Spinal cord (tissue), 10 donors: ENCODE results near the gene MPV17L2. TPM values are rescaled to one million over a fixed set of nuclear protein-coding genes. Genes with fewer than 3 reads are reported as not detected.
A peak's percentile ranks its signal among the peaks of the same experiment; 100 is the strongest.
"Not testable (repeated sequence)": the region's sequence is repeated elsewhere in the genome, so short reads cannot be mapped to it uniquely, and the experiment has no call there.

Experiments used
- DNase-seq, 6 donors: peaks; one replicate each; pipeline versions ENCODE4 v3.0.0 to v3.0.0-alpha.2; 2013 to 2015; ENCODE audit warnings: low spot score in 6 of 6, low read depth in 4 of 6
- H3K27ac ChIP-seq: one replicate; pipeline ENCODE4 v1.5.1; 2013; ENCODE audit warnings: low read depth, low read length, control low read depth
- H3K27me3 ChIP-seq: one replicate; pipeline ENCODE4 v1.6.1; 2013; ENCODE audit warnings: low read length; ENCODE audit not compliant: control insufficient read depth, insufficient read depth
- H3K36me3 ChIP-seq: one replicate; pipeline ENCODE4 v1.6.1; 2013; ENCODE audit warnings: low read length; ENCODE audit not compliant: control insufficient read depth, insufficient read depth
- H3K4me1 ChIP-seq: one replicate; pipeline ENCODE4 v1.6.1; 2013; ENCODE audit warnings: low read length; ENCODE audit not compliant: control insufficient read depth, insufficient read depth
- H3K4me3 ChIP-seq: one replicate; pipeline ENCODE4 v1.5.1; 2013; ENCODE audit warnings: low read depth, low read length, control low read depth
- H3K9me3 ChIP-seq: one replicate; pipeline ENCODE4 v1.6.1; 2013; ENCODE audit warnings: low read length; ENCODE audit not compliant: control insufficient read depth, insufficient read depth
- WGBS: methylation state at CpG from one replicate; pipeline ENCODE4 v1.1.5; 2013; ENCODE audit warnings: missing lambda C conversion rate; ENCODE audit not compliant: insufficient coverage; 5-methylcytosine and 5-hydroxymethylcytosine counted together
- polyA plus RNA-seq, 2 donors: library from polyadenylated mRNA; unstranded; fragments of 120-200 nt; gene quantifications; one replicate each; pipeline ENCODE4 v1.2.1, GENCODE V29; 2013; ENCODE audit not compliant: insufficient read length in 2 of 2
- total RNA-seq, 2 donors: library from RNA; depleted of rRNA in 1 of 2; stranded (reverse); fragments of 120-200 nt in 1 of 2; fragments of >200 nt in 1 of 2; gene quantifications; one replicate each; pipeline versions ENCODE4 v1.2.3 to v1.2.4, GENCODE V29; 2013 to 2014
- donor health status: healthy.

The MPV17L2 gene
- total and polyA plus RNA-seq, 4 donors: 4.7 to 14.7 (median 12.1) TPM

DNA sequence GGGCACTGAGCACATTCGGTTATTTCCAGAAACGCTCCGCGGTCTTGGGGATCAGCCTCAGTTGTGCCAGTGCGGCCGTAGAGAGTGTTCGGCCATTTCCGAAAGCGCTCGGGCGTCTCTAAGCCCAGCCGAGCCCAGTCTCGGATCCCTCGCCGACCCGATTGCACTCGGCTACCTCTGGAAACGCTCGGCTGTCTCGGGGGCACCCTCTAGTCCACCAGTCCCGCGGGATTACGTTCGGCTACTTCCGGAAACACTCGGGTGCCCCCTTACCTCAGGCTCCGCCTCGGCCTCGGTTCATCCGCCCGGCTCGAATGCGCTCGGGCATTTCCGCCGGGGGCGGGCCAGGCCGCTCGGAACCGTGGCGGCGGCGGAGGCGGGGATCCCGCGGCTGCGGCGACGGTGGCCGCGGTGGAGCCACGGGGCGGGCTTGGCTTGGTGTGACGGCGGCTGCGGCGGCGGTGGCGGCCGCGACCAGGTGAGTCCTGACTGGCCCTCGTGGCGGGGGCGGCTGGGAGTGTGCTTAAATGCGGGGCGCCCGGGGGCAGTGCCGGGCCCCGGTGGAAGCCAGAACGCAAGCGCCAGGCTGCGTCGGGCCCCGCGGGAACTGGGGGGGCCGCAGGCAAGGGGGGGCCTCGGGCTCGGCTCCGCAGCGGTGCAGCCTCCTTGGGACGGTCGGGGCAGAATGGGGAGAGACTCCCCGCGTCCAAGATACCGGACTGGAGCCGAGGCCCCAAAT lies 40.0 kb upstream of the MPV17L2 start, which contains the start of gene PIK3R2:
Gene PIK3R2, plus strand, starts transcription at position 347 of the 739 bp plus-strand sequence. CDS start 2,717 bp downstream, outside the sequence.
- Histone ChIP-seq H3K27ac (peak within 1 kb of the TSS; percentile 98), H3K4me3 (peak within 1 kb of the TSS; percentile 88), H3K36me3 (peaks cover 56% of the 10 kb centered on the region), H3K4me1 (peaks cover 56% of the 10 kb centered on the region), H3K9me3 (no peaks in the 10 kb centered on the region), H3K27me3 (no peaks in the 10 kb centered on the region)
- DNase-seq: peak; percentile 99 to 100 (median 100)
- under 1% methylated on average over 86 of the region's 86 CpGs for WGBS

DNA sequence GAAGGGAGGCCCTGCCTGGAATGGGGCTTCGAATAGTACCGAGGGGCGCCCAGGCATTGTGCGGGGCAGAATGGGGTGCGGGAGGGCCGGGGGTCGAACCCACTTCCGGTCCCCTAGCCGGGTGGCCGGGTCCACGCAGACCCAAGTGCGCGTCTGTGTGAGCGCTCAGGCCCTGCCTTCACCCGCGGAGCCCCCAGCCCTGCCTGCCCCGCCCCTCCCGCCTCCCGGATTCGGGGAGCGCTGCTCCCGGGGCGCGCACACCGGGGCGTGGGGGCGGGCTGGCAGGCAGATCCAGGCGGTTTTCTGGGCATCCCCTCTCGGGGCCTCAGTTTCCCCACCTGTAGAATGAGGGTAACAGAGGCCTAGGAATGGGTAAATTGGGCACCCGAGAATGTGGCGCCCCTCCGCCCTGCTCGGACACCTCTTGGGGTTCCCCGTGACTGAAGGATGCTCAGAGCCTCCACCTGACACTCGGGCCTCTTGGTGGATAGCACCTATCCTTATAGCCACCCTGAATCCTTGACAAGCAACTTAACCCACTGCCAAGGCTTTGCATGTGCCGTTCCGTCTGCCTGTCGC lies 39.4 kb upstream of the MPV17L2 start:
- peaks cover 63% of the 10 kb centered on the region for H3K4me1 ChIP-seq
- H3K27me3 ChIP-seq: no peaks in the 10 kb centered on the region
- peak in 1 of 6 donors; percentile 34 for DNase-seq
- H3K9me3 ChIP-seq: no peaks in the 10 kb centered on the region
- 3% methylated on average over 38 of the region's 38 CpGs for WGBS
- H3K4me3 ChIP-seq: peak overlapping the region; percentile 88
- peaks cover 50% of the 10 kb centered on the region for H3K36me3 ChIP-seq
- peak overlapping the region; percentile 67 for H3K27ac ChIP-seq

GRCh38 chr19:18155095-18156087 lies 37.6 kb upstream of the MPV17L2 start:
- H3K27ac ChIP-seq: no peak overlapping the region
- peaks cover 67% of the 10 kb centered on the region for H3K4me1 ChIP-seq
- 97% methylated on average over 37 of the region's 43 CpGs for WGBS

GRCh38 chr19:18156268-18156667 lies 36.8 kb upstream of the MPV17L2 start:
- Histone ChIP-seq H3K27ac (peak overlapping the region; percentile 87), H3K9me3 (no peaks in the 10 kb centered on the region), H3K4me1 (peaks cover 70% of the 10 kb centered on the region), H3K36me3 (peaks cover 48% of the 10 kb centered on the region), H3K4me3 (no peak overlapping the region), H3K27me3 (no peaks in the 10 kb centered on the region)
- 85% methylated on average over 5 of the region's 6 CpGs for WGBS
- peak in 1 of 6 donors; percentile 21 for DNase-seq

More at GRCh38 chr19:18155095-18156087, 37.6 kb upstream of the MPV17L2 start:
- no peak for DNase-seq
- Histone ChIP-seq H3K4me3 (no peak overlapping the region), H3K9me3 (no peaks in the 10 kb centered on the region), H3K27me3 (no peaks in the 10 kb centered on the region), H3K36me3 (peaks cover 46% of the 10 kb centered on the region)

GRCh38 chr19:18156841-18157464 lies 36.1 kb upstream of the MPV17L2 start:
- Histone ChIP-seq H3K4me1 (peaks cover 69% of the 10 kb centered on the region), H3K9me3 (no peaks in the 10 kb centered on the region), H3K4me3 (no peak overlapping the region), H3K27ac (peak overlapping the region; percentile 87), H3K36me3 (peaks cover 52% of the 10 kb centered on the region), H3K27me3 (no peaks in the 10 kb centered on the region)
- 18% methylated on average over 18 of the region's 22 CpGs for WGBS
- peak in 5 of 6 donors; percentile 64 to 95 (median 72) for DNase-seq

- Histone ChIP-seq H3K9me3 (no peaks in the 10 kb centered on the region), H3K36me3 (peaks cover 58% of the 10 kb centered on the region), H3K27me3 (no peaks in the 10 kb centered on the region), H3K27ac (peak overlapping the region; percentile 87), H3K4me1 (peaks cover 63% of the 10 kb centered on the region), H3K4me3 (no peak overlapping the region)
- DNase-seq: peak in 5 of 6 donors; percentile 42 to 92 (median 57)
- 5% methylated on average over 13 of the region's 18 CpGs for WGBS
Measured at GRCh38 chr19:18157465-18158063, 35.5 kb upstream of the MPV17L2 start.

- no peaks in the 10 kb centered on the region for H3K27me3 ChIP-seq
- H3K9me3 ChIP-seq: no peaks in the 10 kb centered on the region
- peaks cover 67% of the 10 kb centered on the region for H3K36me3 ChIP-seq
- 72% methylated on average over 2 of the region's 4 CpGs for WGBS
- peak overlapping the region; percentile 87 for H3K27ac ChIP-seq
- peaks cover 61% of the 10 kb centered on the region for H3K4me1 ChIP-seq
- H3K4me3 ChIP-seq: no peak overlapping the region
- no peak for DNase-seq
Measured at GRCh38 chr19:18158467-18158866, 34.6 kb upstream of the MPV17L2 start.

GRCh38 chr19:18159059-18159616 lies 33.9 kb upstream of the MPV17L2 start:
- not testable (repeated sequence) for H3K27me3 ChIP-seq, DNase-seq, H3K9me3 ChIP-seq, H3K4me3 ChIP-seq, H3K27ac ChIP-seq
- WGBS: 93% methylated on average over 1 of the region's 6 CpGs
- peaks cover 74% of the 10 kb centered on the region for H3K36me3 ChIP-seq
- peaks cover 55% of the 10 kb centered on the region for H3K4me1 ChIP-seq
